DMS114 treated with DMSO at 0.1 percent for 48 hours (cell line): ENCODE measurements around the gene CDK19.

Experiments used
- DNase-seq: peaks from one replicate; lab custom pipeline; 2025; ENCODE audit not compliant: unreplicated experiment; lab: John Stamatoyannopoulos, UW

Gene CDK19

GRCh38 chr6:110705543-110705942 lies 109.7 kb downstream of the CDK19 start:
- no peak for DNase-seq

GRCh38 chr6:110703906-110704594 lies 111.2 kb downstream of the CDK19 start:
- DNase-seq: no peak

GRCh38 chr6:110703010-110703905 lies 112.0 kb downstream of the CDK19 start:
- DNase-seq: no peak

GRCh38 chr6:110699780-110700179 lies 115.5 kb downstream of the CDK19 start:
- no peak for DNase-seq

GRCh38 chr6:110693994-110694393 lies 121.3 kb downstream of the CDK19 start:
- no peak for DNase-seq

- DNase-seq: no peak
Measured at GRCh38 chr6:110693296-110693695, 122.0 kb downstream of the CDK19 start.

- DNase-seq: no peak
Measured at GRCh38 chr6:110690916-110691315, 124.4 kb downstream of the CDK19 start.

GRCh38 chr6:110690106-110690654 lies 125.1 kb downstream of the CDK19 start:
- DNase-seq: no peak

- DNase-seq: no peak
Measured at GRCh38 chr6:110689275-110689935, 125.9 kb downstream of the CDK19 start.

- no peak for DNase-seq
Measured at GRCh38 chr6:110688661-110689268, 126.5 kb downstream of the CDK19 start.

- DNase-seq: no peak
Measured at GRCh38 chr6:110687326-110687725, 127.9 kb downstream of the CDK19 start.

- no peak for DNase-seq
Measured at GRCh38 chr6:110683241-110683640, 132.0 kb downstream of the CDK19 start.

- DNase-seq: peak; percentile 73
Measured at GRCh38 chr6:110682460-110682853, 132.8 kb downstream of the CDK19 start.

- DNase-seq: no peak
Measured at GRCh38 chr6:110681543-110682459, 133.5 kb downstream of the CDK19 start.

- no peak for DNase-seq
Measured at GRCh38 chr6:110676396-110676795, 138.9 kb downstream of the CDK19 start.

GRCh38 chr6:110674096-110674495 lies 141.2 kb downstream of the CDK19 start:
- DNase-seq: no peak

GRCh38 chr6:110672122-110672521 lies 143.1 kb downstream of the CDK19 start:
- no peak for DNase-seq

GRCh38 chr6:110671447-110671846 lies 143.8 kb downstream of the CDK19 start:
- DNase-seq: no peak

- DNase-seq: no peak
Measured at GRCh38 chr6:110665600-110665999, 149.7 kb downstream of the CDK19 start.

- DNase-seq: no peak
Measured at GRCh38 chr6:110664933-110665332, 150.3 kb downstream of the CDK19 start.
